WTC11 (cell line): ENCODE measurements around the gene CCL18. TPM values are rescaled to one million over a fixed set of nuclear protein-coding genes. Genes with fewer than 3 reads are reported as not detected.

Experiments used
- ATAC-seq: fragments of 200-7000 bp; cut with Tn5 transposase; 2 replicates; pipeline ENCODE4 v1.10.0; 2021; ENCODE audit warnings: mild to moderate bottlenecking, moderate library complexity
- CTCF ChIA-PET: fragments of 300-600 bp; sonication (Branson Sonifier 250); formaldehyde crosslinking; loops from one replicate; lab custom pipeline; 2021; ENCODE audit warnings: antibody characterized with exemption; lab: Charles Lee
- POLR2A ChIA-PET: fragments of 350-600 bp; sonication (Branson Sonifier 250); formaldehyde crosslinking; loops from one replicate; lab custom pipeline; 2021; ENCODE audit warnings: antibody characterized with exemption; lab: Charles Lee
- DNase-seq: peaks from one replicate; pipeline ENCODE4 v3.0.0; 2021; ENCODE audit warnings: low spot score
- H3K27ac Mint-ChIP-seq: 2 replicates; pipeline ENCODE4 v1.8.0; 2021; ENCODE audit warnings: mixed read lengths
- H3K27me3 Mint-ChIP-seq: 2 replicates; pipeline ENCODE4 v1.8.0; 2021; ENCODE audit warnings: low read depth, mild to moderate bottlenecking, moderate library complexity, mixed read lengths
- H3K36me3 Mint-ChIP-seq: 2 replicates; pipeline ENCODE4 v1.8.0; 2021; ENCODE audit warnings: mixed read lengths
- H3K4me1 Mint-ChIP-seq: 2 replicates; pipeline ENCODE4 v1.8.0; 2022; ENCODE audit warnings: mixed read lengths
- H3K4me3 Mint-ChIP-seq: 2 replicates; pipeline ENCODE4 v1.8.0; 2021; ENCODE audit warnings: mild to moderate bottlenecking, moderate library complexity, mixed read lengths
- H3K9me3 Mint-ChIP-seq: 2 replicates; pipeline ENCODE4 v1.8.0; 2021; ENCODE audit warnings: mixed read lengths
- ATF1 ChIP-seq: sonication (generic); formaldehyde crosslinking; IDR thresholded peaks from 2 replicates; pipeline ENCODE4 v1.8.1; 2023; ENCODE audit warnings: mild to moderate bottlenecking, moderate library complexity, missing genetic modification reagents
- CREM ChIP-seq: sonication (generic); formaldehyde crosslinking; IDR thresholded peaks from 2 replicates; pipeline ENCODE4 v1.8.1; 2022; ENCODE audit warnings: mild to moderate bottlenecking, missing genetic modification reagents, moderate library complexity
- EMX1 ChIP-seq: fragments of 250-450 bp; sonication (Bioruptor Pico); IDR thresholded peaks from 2 replicates; pipeline ENCODE4 v1.8.0; 2021; ENCODE audit warnings: mild to moderate bottlenecking
- IRF2 ChIP-seq: sonication (generic); formaldehyde crosslinking; IDR thresholded peaks from 2 replicates; pipeline ENCODE4 v1.8.0; 2022; ENCODE audit warnings: low read depth, missing genetic modification reagents, borderline replicate concordance
- NFATC4 ChIP-seq: fragments of 250-450 bp; sonication (Bioruptor Pico); IDR thresholded peaks from 2 replicates; pipeline ENCODE4 v1.9.0; 2021; ENCODE audit warnings: mild to moderate bottlenecking
- SMAD3 ChIP-seq: sonication (generic); formaldehyde crosslinking; IDR thresholded peaks from 2 replicates; pipeline ENCODE4 v1.8.0; 2022; ENCODE audit warnings: missing genetic modification reagents, mild to moderate bottlenecking, borderline replicate concordance
- TP53 ChIP-seq: sonication (generic); formaldehyde crosslinking; IDR thresholded peaks from 2 replicates; pipeline ENCODE4 v1.8.1; 2023; ENCODE audit warnings: mild to moderate bottlenecking, missing genetic modification reagents
- ZNF138 ChIP-seq: sonication (generic); formaldehyde crosslinking; conservative IDR thresholded peaks from 2 replicates; pipeline ENCODE4 v1.8.1; 2022; ENCODE audit warnings: mild to moderate bottlenecking, moderate library complexity, missing genetic modification reagents
- ZNF219 ChIP-seq: sonication (generic); formaldehyde crosslinking; IDR thresholded peaks from 2 replicates; pipeline ENCODE4 v1.8.0; 2023; ENCODE audit warnings: missing genetic modification reagents, mild to moderate bottlenecking, borderline replicate concordance
- ZNF423 ChIP-seq: fragments of 250-450 bp; sonication (Bioruptor Pico); IDR thresholded peaks from 2 replicates; pipeline ENCODE4 v2.1.2; 2022; ENCODE audit warnings: mild to moderate bottlenecking, moderate library complexity
- total RNA-seq: library from RNA; stranded (reverse); gene quantifications from 3 replicates; pipeline ENCODE4 v1.2.3, GENCODE V29; 2021
- TF ChIP-seq, protein P1 (sequence below): sonication (generic); formaldehyde crosslinking; IDR thresholded peaks from 2 replicates; pipeline ENCODE4 v1.8.0; 2023; ENCODE audit warnings: missing genetic modification reagents, mild to moderate bottlenecking, borderline replicate concordance
- TF ChIP-seq, protein P2 (sequence below): sonication (generic); formaldehyde crosslinking; IDR thresholded peaks from 2 replicates; pipeline ENCODE4 v1.8.0; 2022; ENCODE audit warnings: mild to moderate bottlenecking, missing genetic modification reagents
- TF ChIP-seq, protein P3 (sequence below): sonication (generic); formaldehyde crosslinking; IDR thresholded peaks from 2 replicates; pipeline ENCODE4 v1.8.1; 2023; ENCODE audit warnings: mild to moderate bottlenecking, missing genetic modification reagents, borderline replicate concordance
- TF ChIP-seq, protein P4 (sequence below): sonication (generic); formaldehyde crosslinking; IDR thresholded peaks from 2 replicates; pipeline ENCODE4 v1.8.0; 2023; ENCODE audit warnings: missing genetic modification reagents
- TF ChIP-seq, protein P5 (sequence below): sonication (generic); formaldehyde crosslinking; IDR thresholded peaks from 2 replicates; pipeline ENCODE4 v1.8.1; 2023; ENCODE audit warnings: mild to moderate bottlenecking, missing genetic modification reagents, moderate library complexity
- TF ChIP-seq, protein P6 (sequence below): sonication (generic); formaldehyde crosslinking; conservative IDR thresholded peaks from 2 replicates; pipeline ENCODE4 v1.8.1; 2022; ENCODE audit warnings: mild to moderate bottlenecking, missing genetic modification reagents
- TF ChIP-seq, protein P7 (sequence below): sonication (generic); formaldehyde crosslinking; IDR thresholded peaks from 2 replicates; pipeline ENCODE4 v1.8.1; 2022; ENCODE audit warnings: mild to moderate bottlenecking, missing genetic modification reagents, moderate library complexity, borderline replicate concordance
- TF ChIP-seq, protein P8 (sequence below): sonication (generic); formaldehyde crosslinking; IDR thresholded peaks from 2 replicates; pipeline ENCODE4 v1.8.0; 2022; ENCODE audit warnings: mild to moderate bottlenecking, missing genetic modification reagents
- TF ChIP-seq, protein P9 (sequence below): sonication (generic); formaldehyde crosslinking; conservative IDR thresholded peaks from 2 replicates; pipeline ENCODE4 v1.8.1; 2023; ENCODE audit warnings: mild to moderate bottlenecking, low read depth, missing genetic modification reagents, moderate library complexity

CCL18 gene
- total RNA-seq, 1 experiment from 2014 or later: not detected

DNA sequence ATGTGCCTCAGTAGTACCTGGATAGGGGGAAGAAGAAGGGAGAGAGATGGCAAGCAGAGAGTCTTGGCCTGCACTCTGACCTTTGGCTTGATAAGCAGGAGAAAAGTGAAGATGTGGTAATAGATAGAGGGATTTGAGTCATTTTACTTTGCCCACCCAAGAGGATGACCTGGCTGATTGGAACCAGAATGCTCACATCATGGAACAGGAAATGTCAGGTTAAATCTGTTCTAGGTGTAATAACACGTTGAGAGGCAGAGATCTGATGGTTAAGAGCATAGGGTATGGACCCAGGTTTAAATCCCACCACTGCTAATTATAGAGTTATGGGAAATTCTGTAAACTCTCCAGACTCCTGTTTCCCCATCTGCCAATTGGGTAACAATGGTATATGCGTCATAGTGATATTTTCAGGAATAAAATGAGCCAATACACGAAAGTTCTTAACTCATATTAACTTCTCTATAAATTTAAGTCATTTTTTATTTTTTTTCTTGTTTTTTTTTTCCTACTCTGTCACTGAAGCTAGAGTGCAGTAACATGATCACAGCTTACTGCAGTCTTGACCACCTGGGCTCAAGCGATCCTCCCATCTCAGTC, 8.1 kb upstream of the CCL18 start (continued):
- TF ChIP-seq, protein P1, sequence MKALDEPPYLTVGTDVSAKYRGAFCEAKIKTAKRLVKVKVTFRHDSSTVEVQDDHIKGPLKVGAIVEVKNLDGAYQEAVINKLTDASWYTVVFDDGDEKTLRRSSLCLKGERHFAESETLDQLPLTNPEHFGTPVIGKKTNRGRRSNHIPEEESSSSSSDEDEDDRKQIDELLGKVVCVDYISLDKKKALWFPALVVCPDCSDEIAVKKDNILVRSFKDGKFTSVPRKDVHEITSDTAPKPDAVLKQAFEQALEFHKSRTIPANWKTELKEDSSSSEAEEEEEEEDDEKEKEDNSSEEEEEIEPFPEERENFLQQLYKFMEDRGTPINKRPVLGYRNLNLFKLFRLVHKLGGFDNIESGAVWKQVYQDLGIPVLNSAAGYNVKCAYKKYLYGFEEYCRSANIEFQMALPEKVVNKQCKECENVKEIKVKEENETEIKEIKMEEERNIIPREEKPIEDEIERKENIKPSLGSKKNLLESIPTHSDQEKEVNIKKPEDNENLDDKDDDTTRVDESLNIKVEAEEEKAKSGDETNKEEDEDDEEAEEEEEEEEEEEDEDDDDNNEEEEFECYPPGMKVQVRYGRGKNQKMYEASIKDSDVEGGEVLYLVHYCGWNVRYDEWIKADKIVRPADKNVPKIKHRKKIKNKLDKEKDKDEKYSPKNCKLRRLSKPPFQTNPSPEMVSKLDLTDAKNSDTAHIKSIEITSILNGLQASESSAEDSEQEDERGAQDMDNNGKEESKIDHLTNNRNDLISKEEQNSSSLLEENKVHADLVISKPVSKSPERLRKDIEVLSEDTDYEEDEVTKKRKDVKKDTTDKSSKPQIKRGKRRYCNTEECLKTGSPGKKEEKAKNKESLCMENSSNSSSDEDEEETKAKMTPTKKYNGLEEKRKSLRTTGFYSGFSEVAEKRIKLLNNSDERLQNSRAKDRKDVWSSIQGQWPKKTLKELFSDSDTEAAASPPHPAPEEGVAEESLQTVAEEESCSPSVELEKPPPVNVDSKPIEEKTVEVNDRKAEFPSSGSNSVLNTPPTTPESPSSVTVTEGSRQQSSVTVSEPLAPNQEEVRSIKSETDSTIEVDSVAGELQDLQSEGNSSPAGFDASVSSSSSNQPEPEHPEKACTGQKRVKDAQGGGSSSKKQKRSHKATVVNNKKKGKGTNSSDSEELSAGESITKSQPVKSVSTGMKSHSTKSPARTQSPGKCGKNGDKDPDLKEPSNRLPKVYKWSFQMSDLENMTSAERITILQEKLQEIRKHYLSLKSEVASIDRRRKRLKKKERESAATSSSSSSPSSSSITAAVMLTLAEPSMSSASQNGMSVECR (CRISPR knock-in tag): no peak
- TF ChIP-seq, protein P2, sequence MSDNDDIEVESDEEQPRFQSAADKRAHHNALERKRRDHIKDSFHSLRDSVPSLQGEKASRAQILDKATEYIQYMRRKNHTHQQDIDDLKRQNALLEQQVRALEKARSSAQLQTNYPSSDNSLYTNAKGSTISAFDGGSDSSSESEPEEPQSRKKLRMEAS (CRISPR knock-in tag): no peak
- TF ChIP-seq, protein P3, sequence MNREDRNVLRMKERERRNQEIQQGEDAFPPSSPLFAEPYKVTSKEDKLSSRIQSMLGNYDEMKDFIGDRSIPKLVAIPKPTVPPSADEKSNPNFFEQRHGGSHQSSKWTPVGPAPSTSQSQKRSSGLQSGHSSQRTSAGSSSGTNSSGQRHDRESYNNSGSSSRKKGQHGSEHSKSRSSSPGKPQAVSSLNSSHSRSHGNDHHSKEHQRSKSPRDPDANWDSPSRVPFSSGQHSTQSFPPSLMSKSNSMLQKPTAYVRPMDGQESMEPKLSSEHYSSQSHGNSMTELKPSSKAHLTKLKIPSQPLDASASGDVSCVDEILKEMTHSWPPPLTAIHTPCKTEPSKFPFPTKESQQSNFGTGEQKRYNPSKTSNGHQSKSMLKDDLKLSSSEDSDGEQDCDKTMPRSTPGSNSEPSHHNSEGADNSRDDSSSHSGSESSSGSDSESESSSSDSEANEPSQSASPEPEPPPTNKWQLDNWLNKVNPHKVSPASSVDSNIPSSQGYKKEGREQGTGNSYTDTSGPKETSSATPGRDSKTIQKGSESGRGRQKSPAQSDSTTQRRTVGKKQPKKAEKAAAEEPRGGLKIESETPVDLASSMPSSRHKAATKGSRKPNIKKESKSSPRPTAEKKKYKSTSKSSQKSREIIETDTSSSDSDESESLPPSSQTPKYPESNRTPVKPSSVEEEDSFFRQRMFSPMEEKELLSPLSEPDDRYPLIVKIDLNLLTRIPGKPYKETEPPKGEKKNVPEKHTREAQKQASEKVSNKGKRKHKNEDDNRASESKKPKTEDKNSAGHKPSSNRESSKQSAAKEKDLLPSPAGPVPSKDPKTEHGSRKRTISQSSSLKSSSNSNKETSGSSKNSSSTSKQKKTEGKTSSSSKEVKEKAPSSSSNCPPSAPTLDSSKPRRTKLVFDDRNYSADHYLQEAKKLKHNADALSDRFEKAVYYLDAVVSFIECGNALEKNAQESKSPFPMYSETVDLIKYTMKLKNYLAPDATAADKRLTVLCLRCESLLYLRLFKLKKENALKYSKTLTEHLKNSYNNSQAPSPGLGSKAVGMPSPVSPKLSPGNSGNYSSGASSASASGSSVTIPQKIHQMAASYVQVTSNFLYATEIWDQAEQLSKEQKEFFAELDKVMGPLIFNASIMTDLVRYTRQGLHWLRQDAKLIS (CRISPR knock-in tag): no peak
- no peak for TF ChIP-seq SMAD3
- TF ChIP-seq CREM (CRISPR knock-in tag): no peak
- TF ChIP-seq, protein P4, sequence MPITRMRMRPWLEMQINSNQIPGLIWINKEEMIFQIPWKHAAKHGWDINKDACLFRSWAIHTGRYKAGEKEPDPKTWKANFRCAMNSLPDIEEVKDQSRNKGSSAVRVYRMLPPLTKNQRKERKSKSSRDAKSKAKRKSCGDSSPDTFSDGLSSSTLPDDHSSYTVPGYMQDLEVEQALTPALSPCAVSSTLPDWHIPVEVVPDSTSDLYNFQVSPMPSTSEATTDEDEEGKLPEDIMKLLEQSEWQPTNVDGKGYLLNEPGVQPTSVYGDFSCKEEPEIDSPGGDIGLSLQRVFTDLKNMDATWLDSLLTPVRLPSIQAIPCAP: no peak
- TF ChIP-seq, protein P5, sequence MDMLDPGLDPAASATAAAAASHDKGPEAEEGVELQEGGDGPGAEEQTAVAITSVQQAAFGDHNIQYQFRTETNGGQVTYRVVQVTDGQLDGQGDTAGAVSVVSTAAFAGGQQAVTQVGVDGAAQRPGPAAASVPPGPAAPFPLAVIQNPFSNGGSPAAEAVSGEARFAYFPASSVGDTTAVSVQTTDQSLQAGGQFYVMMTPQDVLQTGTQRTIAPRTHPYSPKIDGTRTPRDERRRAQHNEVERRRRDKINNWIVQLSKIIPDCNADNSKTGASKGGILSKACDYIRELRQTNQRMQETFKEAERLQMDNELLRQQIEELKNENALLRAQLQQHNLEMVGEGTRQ: no peak

DNA sequence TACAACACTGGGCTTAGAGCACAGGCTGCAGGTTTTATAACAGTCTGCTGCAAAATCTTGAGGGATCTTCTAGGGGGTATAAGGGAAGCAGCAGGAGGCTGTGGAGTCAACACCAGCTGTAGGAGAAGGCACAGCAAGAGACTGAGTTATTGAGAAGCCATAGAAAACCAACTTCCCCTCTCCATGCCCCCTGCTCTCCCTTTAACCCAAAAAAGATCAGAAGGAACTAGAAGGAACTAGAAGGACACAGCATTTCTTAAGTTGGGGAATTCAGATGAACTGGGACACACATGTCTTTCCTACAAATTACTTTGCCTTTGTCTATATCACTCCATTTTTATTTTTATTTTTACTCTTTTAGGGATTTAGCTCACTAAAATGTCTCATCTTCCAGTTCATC, 6.2 kb upstream of the CCL18 start:
- ChIA-PET CTCF (interaction anchor here (0.7 to 1.5 kb wide), 2 partner anchors 15 to 82 kb away, joined by 5 to 6 read pairs; no protein-coding TSS in a partner anchor), POLR2A (no interaction called here)
- Mint-ChIP-seq H3K9me3 (peaks cover 4% of the 10 kb centered on the region), H3K4me1 (no peaks in the 10 kb centered on the region), H3K4me3 (no peak overlapping the region), H3K36me3 (no peaks in the 10 kb centered on the region), H3K27ac (no peak overlapping the region), H3K27me3 (no peaks in the 10 kb centered on the region)
- DNase-seq: no peak
- no peak for ATAC-seq
- TF ChIP-seq, protein P6, sequence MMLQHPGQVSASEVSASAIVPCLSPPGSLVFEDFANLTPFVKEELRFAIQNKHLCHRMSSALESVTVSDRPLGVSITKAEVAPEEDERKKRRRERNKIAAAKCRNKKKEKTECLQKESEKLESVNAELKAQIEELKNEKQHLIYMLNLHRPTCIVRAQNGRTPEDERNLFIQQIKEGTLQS (CRISPR knock-in tag): no peak
- TF ChIP-seq, protein P7, sequence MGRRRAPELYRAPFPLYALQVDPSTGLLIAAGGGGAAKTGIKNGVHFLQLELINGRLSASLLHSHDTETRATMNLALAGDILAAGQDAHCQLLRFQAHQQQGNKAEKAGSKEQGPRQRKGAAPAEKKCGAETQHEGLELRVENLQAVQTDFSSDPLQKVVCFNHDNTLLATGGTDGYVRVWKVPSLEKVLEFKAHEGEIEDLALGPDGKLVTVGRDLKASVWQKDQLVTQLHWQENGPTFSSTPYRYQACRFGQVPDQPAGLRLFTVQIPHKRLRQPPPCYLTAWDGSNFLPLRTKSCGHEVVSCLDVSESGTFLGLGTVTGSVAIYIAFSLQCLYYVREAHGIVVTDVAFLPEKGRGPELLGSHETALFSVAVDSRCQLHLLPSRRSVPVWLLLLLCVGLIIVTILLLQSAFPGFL (CRISPR knock-in tag): no peak
- TF ChIP-seq, protein P8, sequence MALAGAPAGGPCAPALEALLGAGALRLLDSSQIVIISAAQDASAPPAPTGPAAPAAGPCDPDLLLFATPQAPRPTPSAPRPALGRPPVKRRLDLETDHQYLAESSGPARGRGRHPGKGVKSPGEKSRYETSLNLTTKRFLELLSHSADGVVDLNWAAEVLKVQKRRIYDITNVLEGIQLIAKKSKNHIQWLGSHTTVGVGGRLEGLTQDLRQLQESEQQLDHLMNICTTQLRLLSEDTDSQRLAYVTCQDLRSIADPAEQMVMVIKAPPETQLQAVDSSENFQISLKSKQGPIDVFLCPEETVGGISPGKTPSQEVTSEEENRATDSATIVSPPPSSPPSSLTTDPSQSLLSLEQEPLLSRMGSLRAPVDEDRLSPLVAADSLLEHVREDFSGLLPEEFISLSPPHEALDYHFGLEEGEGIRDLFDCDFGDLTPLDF (CRISPR knock-in tag): no peak
- no peak for TF ChIP-seq ZNF138 (CRISPR knock-in tag)
- TF ChIP-seq EMX1 (CRISPR knock-in tag): no peak
- no peak for TF ChIP-seq ZNF423 (CRISPR knock-in tag)
- TF ChIP-seq ZNF219 (CRISPR knock-in tag): no peak
- TF ChIP-seq, protein P4: no peak
- no peak for TF ChIP-seq IRF2
- no peak for TF ChIP-seq NFATC4
- no peak for TF ChIP-seq ATF1 (CRISPR knock-in tag)
- no peak for TF ChIP-seq TP53
- TF ChIP-seq, protein P9, sequence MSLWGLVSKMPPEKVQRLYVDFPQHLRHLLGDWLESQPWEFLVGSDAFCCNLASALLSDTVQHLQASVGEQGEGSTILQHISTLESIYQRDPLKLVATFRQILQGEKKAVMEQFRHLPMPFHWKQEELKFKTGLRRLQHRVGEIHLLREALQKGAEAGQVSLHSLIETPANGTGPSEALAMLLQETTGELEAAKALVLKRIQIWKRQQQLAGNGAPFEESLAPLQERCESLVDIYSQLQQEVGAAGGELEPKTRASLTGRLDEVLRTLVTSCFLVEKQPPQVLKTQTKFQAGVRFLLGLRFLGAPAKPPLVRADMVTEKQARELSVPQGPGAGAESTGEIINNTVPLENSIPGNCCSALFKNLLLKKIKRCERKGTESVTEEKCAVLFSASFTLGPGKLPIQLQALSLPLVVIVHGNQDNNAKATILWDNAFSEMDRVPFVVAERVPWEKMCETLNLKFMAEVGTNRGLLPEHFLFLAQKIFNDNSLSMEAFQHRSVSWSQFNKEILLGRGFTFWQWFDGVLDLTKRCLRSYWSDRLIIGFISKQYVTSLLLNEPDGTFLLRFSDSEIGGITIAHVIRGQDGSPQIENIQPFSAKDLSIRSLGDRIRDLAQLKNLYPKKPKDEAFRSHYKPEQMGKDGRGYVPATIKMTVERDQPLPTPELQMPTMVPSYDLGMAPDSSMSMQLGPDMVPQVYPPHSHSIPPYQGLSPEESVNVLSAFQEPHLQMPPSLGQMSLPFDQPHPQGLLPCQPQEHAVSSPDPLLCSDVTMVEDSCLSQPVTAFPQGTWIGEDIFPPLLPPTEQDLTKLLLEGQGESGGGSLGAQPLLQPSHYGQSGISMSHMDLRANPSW (CRISPR knock-in tag): no peak
